ENCODE measurements around the gene PLAAT3.
A peak's percentile ranks its signal among the peaks of the same experiment; 100 is the strongest.
"Not testable (repeated sequence)": the region's sequence is repeated elsewhere in the genome, so short reads cannot be mapped to it uniquely, and the experiment has no call there.

PLAAT3 gene

DNA sequence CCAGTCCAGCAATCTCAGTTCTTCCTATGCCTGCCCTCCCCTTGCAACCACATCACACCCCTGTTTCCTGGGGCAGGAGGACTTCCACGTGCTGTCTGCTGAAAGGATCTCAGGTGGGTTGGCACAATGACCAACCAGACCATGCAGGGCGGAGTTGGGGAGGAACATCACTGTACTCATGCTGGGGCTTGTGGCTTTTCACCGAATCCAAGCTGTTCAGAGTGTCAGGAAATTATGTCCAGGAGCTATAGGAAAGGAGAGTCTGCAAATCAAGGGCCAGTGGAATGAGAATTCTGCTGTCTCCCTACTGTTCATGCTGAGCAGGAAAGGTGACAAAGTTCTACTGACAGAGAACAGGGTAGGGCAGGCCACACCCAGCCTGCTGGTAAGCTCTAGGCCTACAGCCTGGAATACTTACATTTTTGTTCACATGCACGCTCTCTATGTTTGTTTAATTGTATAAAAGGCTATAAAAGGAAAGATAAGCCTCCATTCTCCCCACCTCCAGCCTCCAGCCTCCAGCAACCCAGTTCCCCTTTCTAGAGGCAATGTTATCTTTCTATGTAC is 49.4 kb downstream of the PLAAT3 start:
- no peak for DNase-seq

DNA sequence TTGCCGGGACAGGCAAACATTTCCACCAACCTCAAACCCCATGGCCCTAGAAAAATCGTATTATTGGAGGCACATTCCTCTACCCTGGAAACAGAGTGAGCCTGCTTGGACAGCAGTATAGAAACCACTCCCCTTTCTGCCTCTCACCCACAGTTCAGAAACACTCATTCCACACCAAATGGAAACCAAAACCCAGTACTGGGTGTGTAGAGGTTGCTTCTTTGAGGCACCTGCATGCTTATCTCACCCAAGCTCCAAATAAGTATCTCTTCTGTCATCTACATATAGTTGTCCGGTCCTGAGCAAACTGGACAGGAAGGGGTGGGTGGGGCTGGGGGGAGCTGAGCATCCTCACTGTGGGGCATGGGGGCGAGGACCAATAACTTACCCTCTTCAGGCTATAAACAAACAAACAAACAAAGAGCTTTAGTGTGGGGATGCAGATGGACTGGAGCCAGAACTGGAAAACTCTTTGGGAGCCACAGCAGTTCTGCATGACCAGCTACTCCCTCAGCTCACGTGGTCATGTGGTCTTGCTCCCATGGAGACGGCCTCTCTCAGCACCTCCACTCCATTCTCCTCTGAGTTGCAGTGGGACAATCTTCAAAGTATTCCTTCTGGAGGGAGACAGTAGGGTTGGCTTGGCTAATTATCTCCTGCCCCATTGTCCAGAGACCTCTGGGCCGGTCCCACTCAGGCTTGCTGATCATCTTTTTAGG is 50.0 kb downstream of the PLAAT3 start:
- peak; percentile 18 to 67 for DNase-seq

DNA sequence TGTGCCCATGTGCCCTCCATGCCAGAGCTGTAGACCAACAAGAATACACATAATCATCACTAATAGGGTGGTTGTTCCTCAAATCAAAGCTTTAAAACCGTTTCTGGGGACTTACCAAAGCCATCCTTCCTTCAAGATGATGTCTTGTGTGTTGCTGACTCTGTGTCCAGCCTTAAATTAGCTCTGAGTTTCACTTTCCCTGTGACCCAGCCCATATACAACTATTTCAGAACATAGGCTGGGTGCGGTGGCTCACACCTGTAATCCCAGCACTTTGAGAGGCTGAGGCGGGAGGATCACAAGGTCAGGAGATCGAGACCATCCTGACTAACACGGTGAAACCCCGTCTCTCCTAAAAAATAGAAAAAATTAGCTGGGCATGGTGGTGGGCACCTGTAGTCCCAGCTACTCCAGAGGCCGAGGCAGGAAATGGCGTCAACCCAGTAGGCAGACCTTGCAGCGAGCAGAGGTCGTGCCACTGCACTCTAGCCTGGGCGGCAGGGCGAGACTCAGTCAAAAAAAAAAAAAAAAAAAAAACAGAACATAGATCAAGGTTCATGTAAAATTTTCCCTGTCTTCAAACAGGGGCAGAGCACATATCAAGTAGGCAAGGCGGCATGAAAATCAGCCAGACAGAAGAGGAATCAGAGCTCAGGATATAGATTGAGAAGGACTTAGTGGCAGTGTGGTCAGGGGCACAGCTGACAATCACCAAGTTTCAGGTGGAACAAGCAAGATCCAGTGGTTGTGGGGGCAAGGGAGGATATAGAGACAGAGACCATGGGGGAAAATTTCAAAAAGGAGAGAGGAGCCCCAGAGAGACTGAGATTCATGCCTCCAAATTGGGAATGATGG is 50.8 kb downstream of the PLAAT3 start, which contains the start of gene PLAAT2:
PLAAT2 (minus strand) TSS at position 179 of the 855 bp plus-strand sequence; CDS start at position 124, 55 bp downstream.
- no peak for DNase-seq

DNA sequence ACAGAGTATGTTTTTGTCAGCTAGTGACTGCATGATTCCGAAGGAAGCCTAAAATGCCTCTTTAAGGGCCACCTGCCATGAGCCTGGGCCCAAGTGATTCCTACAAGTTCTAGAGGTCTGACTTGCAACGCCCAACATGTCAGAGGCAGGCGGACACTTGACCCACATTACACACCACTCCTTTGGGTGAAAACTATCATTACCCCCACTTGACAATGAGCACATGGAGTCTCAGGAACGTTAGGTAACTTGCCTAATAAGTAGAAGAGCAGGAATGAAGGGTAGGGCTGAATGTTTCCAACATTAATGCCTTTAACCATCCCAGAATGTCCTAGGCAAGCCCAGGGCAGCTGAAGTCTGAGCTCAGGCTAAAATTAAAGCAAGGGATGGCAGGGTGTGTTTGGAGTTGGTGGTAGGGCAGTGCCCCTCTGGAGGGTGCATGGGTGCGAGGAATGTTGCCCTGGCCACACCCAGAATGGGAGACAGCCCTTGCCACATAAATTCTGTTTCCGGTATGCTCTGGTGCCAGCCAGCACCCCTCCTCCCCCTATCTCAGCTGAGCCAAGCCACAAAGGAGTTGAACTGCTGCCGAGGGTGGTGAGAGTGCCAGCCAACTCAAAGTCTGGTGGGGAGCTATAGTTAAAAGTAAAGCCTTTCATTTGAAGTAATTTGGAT is 53.6 kb downstream of the PLAAT3 start:
- no peak for DNase-seq

DNA sequence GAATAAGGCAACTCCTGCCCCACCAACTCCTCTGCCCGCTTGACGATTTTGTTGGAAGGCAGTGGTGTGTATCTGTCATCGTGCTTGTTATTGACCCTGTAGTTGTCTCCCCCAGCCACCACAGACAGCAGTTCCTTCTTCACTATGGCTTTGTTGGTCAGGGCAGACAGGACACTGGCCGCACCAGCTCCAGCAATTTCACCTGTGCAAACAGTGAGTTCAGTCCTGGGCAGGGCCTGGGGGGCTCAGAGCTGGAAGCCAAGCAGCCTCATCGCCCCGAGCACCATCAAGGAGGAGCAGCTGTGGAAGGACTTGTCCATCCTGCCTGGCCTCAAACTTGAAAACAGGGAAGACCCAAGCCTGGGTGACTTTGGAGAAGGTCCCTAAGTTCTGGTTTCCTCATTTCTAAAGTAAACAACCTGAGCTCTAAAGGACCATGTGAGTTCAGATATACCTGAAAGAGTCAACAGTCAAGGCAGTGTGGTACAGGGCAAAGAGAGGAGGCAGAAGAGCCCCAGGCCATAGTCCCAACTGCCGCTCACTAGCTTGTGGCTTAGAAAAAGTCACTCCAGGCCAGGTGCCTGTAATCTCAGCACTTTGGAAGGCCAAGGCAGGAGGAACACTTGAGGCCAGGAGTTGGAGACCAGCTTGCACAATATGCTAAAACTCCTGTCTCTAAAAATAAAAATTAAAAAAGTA is 55.6 kb downstream of the PLAAT3 start:
- DNase-seq, result no peak

DNA sequence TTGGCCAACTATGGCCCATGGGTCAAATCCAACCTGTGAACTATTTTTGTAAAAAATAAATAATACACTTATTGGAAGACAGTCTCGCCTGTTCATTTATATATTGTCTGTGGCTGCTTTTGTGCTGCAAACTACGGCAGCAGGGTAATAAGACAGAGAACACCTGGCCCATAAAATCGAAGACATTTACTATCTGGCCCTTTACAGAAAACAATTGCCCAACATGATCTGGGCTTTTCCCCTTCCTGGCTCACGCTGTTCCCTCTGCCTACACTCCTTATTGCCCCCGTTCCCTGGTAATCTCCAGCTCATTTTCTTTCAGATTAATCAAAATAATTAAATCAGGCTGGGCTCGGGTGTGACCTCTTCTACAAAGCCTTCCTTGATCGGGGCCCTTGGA is 56.7 kb downstream of the PLAAT3 start:
- DNase-seq, result no peak

DNA sequence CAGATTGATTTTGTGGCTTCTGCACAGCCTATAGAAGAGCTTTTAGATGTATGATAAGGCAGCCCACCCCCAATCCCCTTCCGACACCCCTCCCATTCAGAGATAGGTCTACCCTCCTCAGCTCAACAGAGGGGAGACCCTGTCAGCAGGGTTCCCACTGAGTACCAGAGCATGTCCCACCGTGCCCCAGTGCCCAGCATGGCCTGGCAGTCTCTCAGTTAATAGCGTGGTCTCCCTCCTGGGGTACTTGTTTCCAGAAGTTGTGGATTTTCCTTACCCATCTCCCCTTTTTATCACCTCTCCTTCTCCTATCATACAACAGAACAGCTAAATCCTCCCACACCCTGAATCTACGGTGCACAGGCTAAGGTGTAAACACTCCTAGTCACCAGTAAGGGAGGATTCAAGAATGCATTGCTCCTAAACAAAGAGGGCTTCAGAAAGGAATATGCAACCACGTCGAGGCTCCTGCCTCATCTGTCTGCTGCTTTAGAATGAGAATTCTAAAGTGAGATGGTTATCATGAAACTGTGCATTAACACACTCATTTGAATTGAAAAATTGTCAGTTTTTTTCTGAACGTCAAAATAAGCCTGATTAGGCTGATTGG is 57.7 kb downstream of the PLAAT3 start:
- no peak for DNase-seq

DNA sequence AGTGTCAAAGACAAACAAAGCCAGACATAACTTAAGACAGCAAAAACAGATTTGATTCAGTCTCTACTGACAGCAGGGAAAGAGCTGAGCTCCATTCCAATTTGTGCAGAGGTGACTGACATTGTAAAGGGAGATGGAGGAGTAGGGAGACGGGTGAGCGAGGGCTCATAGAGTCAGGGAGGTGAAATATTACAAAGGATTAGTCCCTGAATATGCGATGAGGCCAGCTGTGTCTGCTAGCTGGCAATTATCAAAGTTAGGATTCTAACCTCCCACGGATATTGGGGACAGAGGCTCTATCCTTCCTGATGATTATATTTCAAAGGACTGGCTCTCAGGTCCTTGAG is 59.4 kb downstream of the PLAAT3 start:
- DNase-seq, result no peak

DNA sequence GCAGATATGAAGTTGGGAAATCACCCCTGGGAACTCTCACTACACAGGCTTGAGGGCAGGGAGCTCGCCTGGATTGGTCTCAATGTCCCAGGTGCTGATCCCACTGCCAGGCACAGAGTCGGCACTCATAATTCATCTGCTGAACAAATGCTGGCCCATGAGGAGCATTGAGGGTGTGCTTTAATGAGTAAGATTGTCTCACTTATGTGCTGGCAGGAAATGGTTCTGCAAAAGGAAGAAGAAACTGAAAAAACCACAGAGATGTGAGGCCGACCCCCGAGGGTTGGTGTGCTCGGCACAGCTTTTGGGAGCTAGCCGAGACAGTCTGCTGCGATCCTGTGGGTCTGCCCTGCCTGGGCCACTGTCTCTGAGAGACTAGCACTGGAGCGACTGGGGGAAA is 60.5 kb downstream of the PLAAT3 start:
- DNase-seq, result no peak

DNA sequence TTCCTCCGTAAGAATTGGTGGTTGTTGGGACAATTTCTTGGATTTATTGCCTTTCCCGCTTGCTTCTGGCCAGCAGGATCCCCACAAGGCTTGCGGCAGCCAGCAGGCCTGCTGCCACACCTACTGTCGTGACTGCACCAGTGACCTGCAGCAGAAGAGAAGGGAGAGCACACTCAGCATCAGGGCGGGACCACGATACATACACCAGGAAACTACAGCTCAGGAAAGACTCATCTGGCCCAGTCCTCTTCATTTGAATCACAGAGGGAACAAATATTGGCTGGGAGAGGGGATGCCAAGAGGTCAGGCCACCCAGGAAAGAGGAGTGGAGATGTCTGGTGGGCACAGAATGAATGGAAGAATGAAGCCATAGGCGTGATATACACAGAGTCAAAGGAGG is 61.3 kb downstream of the PLAAT3 start:
- no peak for DNase-seq

DNA sequence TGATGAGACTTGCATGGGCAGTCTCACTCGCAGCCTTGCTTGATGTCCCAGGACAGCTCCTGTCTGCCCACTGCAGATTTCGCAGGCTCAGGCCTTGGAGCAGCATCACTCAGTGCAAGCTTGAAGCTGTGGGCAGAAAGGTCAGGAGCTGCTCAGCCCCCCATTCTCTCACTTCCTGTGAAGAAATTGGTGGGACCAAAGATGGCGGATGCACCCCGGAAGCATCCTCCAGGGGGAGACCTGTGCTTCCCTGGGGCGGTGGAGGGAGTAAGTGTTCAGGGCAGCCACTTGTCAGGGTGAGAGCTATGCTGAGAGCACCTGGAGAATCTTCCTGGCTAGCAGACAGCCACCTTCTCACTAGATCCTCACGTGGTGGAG is 62.4 kb downstream of the PLAAT3 start:
- DNase-seq, result no peak

DNA sequence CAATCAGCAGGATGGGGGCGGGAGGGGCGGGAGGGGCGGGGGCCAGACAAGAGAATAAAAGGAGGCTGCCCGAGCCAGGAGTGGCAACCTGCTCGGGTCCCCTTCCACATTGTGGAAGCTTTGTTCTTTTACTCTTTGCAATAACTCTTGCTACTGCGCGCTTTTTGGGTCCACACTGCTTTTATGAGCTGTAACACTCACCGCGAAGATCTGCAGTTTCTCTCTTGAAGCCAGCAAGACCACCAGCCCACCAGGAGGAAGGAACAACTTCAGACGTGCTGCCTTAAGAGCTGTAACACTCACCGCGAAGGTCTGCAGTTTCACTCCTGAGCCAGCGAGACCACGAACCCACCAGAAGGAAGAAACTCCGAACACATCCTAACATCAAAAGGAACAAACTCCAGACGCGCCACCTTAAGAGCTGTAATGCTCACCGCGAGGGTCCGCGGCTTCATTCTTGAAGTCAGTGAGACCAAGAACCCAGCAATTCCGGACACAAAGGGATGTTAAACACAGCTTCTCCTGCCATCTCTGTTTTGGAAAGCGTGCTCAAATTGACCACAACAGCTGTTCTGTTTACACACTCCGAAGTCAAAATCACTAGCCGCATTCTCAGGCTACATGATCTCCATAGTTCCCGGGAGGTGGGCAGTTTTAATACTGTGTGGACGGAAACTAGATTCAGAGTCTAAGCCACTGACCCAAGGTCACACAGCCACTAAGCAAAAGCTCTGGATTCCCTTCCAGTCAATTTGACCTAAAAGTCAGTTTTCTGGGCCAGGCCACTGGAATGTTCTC is 62.9 kb downstream of the PLAAT3 start:
- DNase-seq, result no peak

DNA sequence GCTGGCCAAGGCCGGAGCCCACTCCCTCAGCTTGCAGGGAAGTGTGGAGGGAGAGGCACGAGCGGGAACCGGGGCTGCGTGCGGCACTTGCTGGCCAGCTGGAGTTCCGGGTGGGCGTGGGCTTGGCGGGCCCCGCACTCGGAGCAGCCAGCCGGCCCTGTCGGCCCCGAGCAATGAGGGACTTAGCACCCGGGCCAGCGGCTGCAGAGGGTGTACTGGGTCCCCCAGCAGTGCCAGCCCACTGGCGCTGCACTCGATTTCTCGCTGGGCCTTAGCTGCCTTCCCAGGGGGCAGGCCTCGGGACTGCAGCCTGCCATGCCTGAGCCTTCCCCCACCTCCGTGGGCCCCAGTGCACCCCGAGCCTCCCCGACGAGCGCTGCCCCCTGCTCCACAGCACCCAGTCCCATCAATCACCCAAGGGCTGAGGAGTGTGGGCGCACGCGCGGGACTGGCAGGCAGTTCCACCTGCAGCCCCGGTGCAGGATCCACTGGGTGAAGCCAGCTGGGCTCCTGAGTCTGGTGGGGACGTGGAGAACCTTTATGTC is 64.0 kb downstream of the PLAAT3 start:
- not testable (repeated sequence) for DNase-seq

DNA sequence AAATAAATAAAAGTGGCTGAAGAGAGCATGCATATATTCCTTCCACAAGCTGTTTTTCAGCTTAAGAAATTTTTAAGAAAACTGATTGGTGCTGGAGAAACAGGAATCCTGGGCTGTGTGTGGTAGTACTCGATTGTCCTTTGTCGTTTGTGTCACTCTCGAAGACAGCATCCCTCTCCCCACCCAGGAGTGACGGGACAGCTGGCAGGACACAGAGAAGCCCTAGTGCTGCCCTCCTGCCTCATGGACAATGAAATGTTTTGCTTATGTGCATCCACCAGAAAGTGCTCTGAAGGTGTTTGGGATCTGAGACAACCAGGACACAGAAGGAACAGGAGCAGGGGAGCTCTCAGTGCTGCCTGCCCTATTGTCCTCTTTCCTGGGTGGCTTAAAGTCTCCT is 64.8 kb downstream of the PLAAT3 start:
- no peak for DNase-seq

DNA sequence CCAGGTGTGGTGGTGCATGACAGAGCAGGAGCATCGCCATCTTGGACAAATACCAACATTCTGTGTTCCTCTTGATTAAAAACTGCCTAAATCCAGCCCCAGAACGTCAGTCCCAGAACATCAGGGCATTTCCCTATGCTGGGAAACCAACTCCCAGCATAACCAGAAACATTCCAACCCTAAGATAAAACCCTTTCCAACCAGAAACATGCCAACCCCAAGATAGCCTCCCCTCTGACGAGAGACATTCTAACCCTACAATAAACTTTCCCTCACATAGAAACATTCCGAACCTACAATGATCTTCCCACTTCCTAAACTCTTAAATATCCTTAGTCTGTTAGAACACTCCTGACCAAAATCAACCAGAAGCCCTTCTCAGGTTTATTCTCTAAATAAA is 66.1 kb downstream of the PLAAT3 start:
- no peak for DNase-seq

DNA sequence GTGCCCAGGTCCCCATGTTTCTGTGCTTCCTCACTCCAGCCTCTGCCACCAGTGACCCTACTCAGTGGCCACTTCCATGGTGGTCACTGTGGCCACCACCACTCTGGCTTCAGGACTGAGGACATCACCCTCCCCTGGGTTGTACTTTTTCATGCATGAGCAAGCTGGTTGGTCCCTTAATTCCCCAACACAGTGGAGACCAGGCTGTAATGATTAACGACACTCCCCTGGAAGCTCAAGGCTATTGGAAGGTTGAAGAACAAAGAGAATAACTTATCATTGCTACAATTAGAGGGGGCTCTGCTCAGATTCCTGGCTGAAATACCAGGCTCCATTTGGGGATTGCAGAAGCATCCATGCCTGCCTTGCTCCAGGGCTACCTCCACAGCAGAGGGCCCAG is 67.2 kb downstream of the PLAAT3 start:
- no peak for DNase-seq

DNA sequence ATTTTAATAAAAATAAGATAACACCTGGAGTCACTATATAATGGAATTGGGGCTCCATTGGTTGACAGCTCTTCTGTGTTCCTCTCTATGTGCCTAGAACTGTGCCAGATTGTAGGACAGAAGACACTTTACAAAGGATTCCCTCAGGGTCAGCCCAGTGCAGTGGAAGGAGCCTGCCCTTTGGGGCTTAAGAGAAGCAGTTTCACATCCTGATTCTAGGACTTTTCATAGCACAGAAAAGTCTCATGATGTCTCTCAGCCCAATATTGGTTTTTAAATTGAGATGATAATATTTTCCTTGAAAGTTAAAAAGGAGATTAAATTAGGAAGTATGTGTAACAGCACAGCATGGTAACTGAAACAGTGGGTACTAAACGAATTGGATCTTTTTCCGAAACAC is 70.5 kb downstream of the PLAAT3 start:
- DNase-seq, result no peak

DNA sequence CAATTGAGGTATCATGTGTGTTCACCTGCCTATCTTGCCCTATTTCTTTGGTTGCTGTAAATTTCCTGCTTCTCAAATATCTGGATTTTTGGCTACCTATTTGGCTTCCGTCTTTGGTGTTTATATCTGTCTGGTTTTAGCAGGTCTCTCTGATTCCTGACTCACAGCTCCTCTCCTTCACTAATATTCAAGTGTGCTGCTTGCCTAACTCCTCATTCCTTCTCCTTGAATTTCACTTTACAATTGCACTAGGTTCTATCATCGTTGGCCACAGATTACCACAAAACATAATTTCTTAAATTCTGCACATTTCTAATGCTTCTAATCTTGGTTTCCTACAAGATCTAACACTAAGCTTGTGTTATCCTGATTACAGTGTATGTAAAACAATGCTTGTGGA is 71.7 kb downstream of the PLAAT3 start:
- DNase-seq, result not testable (repeated sequence)

DNA sequence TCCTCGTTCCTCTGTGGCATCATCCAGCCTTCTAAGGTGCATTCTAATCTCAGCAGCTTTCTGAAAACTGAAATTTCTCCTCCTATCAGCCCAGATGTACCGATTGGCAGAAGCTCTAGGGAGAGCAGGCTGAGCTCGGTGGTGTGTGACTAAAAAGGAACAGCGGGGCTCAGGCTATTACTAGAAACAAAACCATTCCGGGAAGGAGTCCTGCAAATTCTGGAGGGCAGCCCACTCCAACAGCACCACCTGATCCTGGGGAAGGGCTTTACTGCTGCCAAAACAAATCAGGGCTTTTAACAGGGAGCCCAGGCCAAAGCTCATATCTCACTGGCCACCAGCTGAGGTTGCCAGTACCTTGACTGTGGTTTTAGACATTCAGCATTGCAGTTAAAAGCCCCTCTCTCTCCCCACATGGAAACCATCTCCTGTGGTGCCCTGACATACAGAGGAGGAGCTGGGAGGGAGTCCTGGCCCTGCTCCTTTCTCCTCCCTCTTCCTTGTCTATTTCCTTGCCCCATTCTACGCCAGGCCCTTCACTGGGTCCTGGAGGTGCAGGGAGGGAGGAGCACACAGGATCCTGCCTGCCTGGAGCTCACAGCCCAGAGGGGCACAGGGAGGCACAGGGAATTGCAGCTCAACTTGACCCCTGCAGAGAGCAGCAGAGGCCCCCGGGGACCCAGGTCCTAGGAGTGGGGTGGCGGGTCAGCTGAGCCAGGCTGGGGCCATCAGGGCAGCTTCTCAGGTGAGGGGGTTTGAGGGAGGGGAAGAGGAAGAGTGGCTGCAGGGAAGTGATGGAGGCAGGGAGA is 76.7 kb downstream of the PLAAT3 start:
- DNase-seq, result no peak

DNA sequence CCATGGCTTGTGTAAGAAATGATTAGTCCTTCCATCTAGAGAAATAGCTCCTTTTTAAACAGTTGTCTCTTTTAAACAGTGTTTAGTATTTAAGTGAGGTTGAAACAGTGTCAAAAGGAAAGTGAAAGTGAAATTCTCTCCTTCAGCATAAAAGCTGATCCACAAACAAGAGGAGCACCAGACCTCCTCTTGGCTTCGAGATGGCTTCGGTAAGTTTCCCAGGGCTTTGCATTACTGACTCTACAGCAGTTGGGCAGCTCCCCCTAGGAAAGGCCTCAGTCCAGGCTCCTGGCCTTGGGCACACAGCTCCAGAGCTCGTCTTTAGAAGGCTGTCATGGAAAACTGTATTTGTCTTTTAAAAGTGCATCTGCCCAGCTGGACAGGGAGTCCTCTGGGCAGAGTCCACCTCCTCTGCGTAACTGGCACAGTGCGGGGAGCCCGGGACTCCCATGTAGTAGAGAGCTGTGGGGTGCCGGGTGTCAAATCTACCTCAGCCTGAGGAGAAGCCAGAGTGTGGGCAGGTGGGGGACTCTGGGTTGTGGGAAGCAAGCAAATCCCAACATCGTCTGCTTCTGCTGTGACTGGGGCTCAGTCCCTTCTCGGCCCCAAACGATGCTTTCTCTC is 77.5 kb downstream of the PLAAT3 start, which contains the start of gene PLAAT4:
PLAAT4 (plus strand) TSS at position 140 of the 624 bp plus-strand sequence; CDS start at position 201, 61 bp downstream.
- no peak for DNase-seq
